Measurements from ENCODE around the gene PAX8.
"Not testable (repeated sequence)": the region's sequence is repeated elsewhere in the genome, so short reads cannot be mapped to it uniquely, and the experiment has no call there.

PAX8 gene

GRCh38 chr2:113278742-113279139 is at the start of gene PAX8:
TSS of gene PAX8 (minus strand) at chr2:113278921. CDS start at chr2:113278394, 527 bp downstream.
- no peak for DNase-seq (ENCODE audit: low read depth)

GRCh38 chr2:113328043-113328442 is 49.3 kb upstream of the PAX8 start:
- no peak for DNase-seq (ENCODE audit: low read depth)

GRCh38 chr2:113325161-113325731 is 46.5 kb upstream of the PAX8 start:
- not testable (repeated sequence) for DNase-seq (ENCODE audit: low read depth)

GRCh38 chr2:113324684-113325160 is 46.0 kb upstream of the PAX8 start:
- peak; percentile 36 for DNase-seq (ENCODE audit: low read depth)

- not testable (repeated sequence) for DNase-seq (ENCODE audit: low read depth)
Measured at GRCh38 chr2:113323129-113323528, 44.4 kb upstream of the PAX8 start.

- not testable (repeated sequence) for DNase-seq (ENCODE audit: low read depth)
Measured at GRCh38 chr2:113320106-113320505, 41.4 kb upstream of the PAX8 start.

- DNase-seq (ENCODE audit: low read depth), result not testable (repeated sequence)
Measured at GRCh38 chr2:113318941-113319340, 40.2 kb upstream of the PAX8 start.

- no peak for DNase-seq (ENCODE audit: low read depth)
Measured at GRCh38 chr2:113316085-113316484, 37.4 kb upstream of the PAX8 start.

- not testable (repeated sequence) for DNase-seq (ENCODE audit: low read depth)
Measured at GRCh38 chr2:113314663-113315062, 35.9 kb upstream of the PAX8 start.

GRCh38 chr2:113314176-113314575 is 35.5 kb upstream of the PAX8 start:
- not testable (repeated sequence) for DNase-seq (ENCODE audit: low read depth)

GRCh38 chr2:113311781-113312180 is 33.1 kb upstream of the PAX8 start:
- DNase-seq (ENCODE audit: low read depth), result peak; percentile 9

- not testable (repeated sequence) for DNase-seq (ENCODE audit: low read depth)
Measured at GRCh38 chr2:113311191-113311590, 32.5 kb upstream of the PAX8 start.

- DNase-seq (ENCODE audit: low read depth), result no peak
Measured at GRCh38 chr2:113309655-113310387, 31.1 kb upstream of the PAX8 start.

- DNase-seq (ENCODE audit: low read depth), result not testable (repeated sequence)
Measured at GRCh38 chr2:113308784-113309183, 30.1 kb upstream of the PAX8 start.

GRCh38 chr2:113306207-113306606 is 27.5 kb upstream of the PAX8 start:
- not testable (repeated sequence) for DNase-seq (ENCODE audit: low read depth)

- DNase-seq (ENCODE audit: low read depth), result not testable (repeated sequence)
Measured at GRCh38 chr2:113305749-113306148, 27.0 kb upstream of the PAX8 start.

- no peak for DNase-seq (ENCODE audit: low read depth)
Measured at GRCh38 chr2:113305146-113305545, 26.4 kb upstream of the PAX8 start.

GRCh38 chr2:113304702-113305101 is 26.0 kb upstream of the PAX8 start:
- DNase-seq (ENCODE audit: low read depth), result no peak

GRCh38 chr2:113302216-113302980 is 23.7 kb upstream of the PAX8 start:
- not testable (repeated sequence) for DNase-seq (ENCODE audit: low read depth)

GRCh38 chr2:113300281-113300680 is 21.6 kb upstream of the PAX8 start:
- DNase-seq (ENCODE audit: low read depth), result no peak

GRCh38 chr2:113298176-113298575 is 19.5 kb upstream of the PAX8 start:
- no peak for DNase-seq (ENCODE audit: low read depth)

- not testable (repeated sequence) for DNase-seq (ENCODE audit: low read depth)
Measured at GRCh38 chr2:113297590-113297989, 18.9 kb upstream of the PAX8 start.

GRCh38 chr2:113291191-113291590 is 12.5 kb upstream of the PAX8 start:
- DNase-seq (ENCODE audit: low read depth), result no peak

Measured in fibroblast of the conjunctiva (primary cell).